Stomach (tissue), 4 donors: ENCODE data around the gene CASS4.

Experiments used
- CTCF ChIP-seq, 7 experiments: fragments of 450-650 bp in 4 of 7; fragments of 200-600 bp in 3 of 7; sonication (generic) in 3 of 7; IDR thresholded peaks; one replicate each; pipeline ENCODE4 v1.5.1; 2016 to 2019; ENCODE audit warnings: antibody characterized with exemption in 7 of 7, control low read depth in 2 of 7, mild to moderate bottlenecking in 1 of 7
- EP300 ChIP-seq: sonication (generic); formaldehyde crosslinking; IDR thresholded peaks from one replicate; pipeline ENCODE4 v1.6.1; 2017; ENCODE audit warnings: antibody characterized with exemption
- POLR2A ChIP-seq, 4 donors: fragments of 450-650 bp; IDR thresholded peaks; one replicate each; pipeline ENCODE4 v1.6.1; 2016; ENCODE audit warnings: antibody characterized with exemption in 4 of 4, control low read depth in 2 of 4, mild to moderate bottlenecking in 1 of 4, moderate library complexity in 1 of 4
- POLR2AphosphoS5 ChIP-seq, 3 donors: sonication (generic); formaldehyde crosslinking; IDR thresholded peaks; one replicate each; pipeline ENCODE4 v1.6.1; 2016; ENCODE audit warnings: antibody characterized with exemption in 3 of 3

- no peak for TF ChIP-seq CTCF (IDR thresholded peaks at IDR 0.05)
- TF ChIP-seq POLR2A (IDR thresholded peaks at IDR 0.05): no peak
- peak; percentile 83 to 98 (median 90) for TF ChIP-seq POLR2AphosphoS5 (IDR thresholded peaks at IDR 0.05)
- no peak for TF ChIP-seq EP300
Observed at GRCh38 chr20:56468316-56469076, 56.4 kb downstream of the CASS4 start, which contains the start of gene RTF2.
